ENCODE measurements around the gene TWF1.
"Not testable (repeated sequence)": the region's sequence is repeated elsewhere in the genome, so short reads cannot be mapped to it uniquely, and the experiment has no call there.

TWF1 gene

DNA sequence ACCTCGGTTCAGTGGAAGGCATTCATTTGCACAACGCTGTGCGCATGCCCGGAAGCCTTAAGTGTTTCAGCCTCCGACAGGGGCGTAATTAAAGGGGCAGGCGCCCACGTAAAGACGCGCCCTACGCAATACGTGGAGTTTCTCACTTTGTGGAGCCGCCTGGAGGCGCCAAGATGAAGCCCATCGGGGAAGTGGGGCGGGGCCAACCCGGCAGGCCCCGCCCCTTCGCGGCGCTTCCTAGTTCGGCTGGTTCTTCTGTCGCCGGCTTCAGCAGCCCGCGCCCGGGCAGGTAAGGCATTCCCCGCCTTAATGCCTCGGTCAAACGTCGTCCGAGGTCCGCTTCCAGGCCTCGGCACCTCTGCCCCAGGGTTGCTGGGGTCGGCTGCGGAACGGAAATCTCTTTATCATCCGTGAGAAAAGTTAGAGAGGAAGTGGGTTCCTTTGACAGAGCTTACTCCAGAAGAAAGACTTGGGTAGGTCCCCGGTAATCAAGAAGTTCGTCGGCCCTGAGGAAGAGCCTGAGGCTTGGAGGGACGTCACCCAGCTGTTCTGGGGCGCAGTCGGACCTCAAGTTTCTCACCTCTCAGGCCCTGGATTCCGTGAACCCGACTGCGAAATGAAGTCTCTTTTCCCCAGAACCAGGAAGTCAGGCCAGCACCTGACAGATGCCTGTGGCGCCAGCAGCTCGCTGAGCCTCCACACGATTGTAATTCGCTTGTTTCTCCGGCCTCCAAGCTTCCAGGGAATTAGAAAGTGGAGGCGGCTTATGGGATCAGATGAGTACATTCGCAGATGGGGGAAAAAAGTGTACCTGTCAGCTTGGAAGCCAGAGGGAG, 47.2 kb downstream of the TWF1 start, which contains the start of the genes IRAK4 and PUS7L:
Gene IRAK4, plus strand, starts transcription at position 224 of the 836 bp plus-strand sequence. CDS start 9,161 bp downstream, outside the sequence.
Gene PUS7L, minus strand, starts transcription at position 63 of the 836 bp plus-strand sequence. CDS start 3,545 bp downstream, outside the sequence.
- peak; percentile 94 for DNase-seq (ENCODE audit: low read depth)
- H3K4me3 ChIP-seq (ENCODE audit: low read depth, low read length), result peak within 1 kb of the TSS; percentile 72
- in situ Hi-C loops (cut with HindIII; ENCODE audit: low sequenced_read_pairs), result no loop called here
- TF ChIP-seq, protein P1, sequence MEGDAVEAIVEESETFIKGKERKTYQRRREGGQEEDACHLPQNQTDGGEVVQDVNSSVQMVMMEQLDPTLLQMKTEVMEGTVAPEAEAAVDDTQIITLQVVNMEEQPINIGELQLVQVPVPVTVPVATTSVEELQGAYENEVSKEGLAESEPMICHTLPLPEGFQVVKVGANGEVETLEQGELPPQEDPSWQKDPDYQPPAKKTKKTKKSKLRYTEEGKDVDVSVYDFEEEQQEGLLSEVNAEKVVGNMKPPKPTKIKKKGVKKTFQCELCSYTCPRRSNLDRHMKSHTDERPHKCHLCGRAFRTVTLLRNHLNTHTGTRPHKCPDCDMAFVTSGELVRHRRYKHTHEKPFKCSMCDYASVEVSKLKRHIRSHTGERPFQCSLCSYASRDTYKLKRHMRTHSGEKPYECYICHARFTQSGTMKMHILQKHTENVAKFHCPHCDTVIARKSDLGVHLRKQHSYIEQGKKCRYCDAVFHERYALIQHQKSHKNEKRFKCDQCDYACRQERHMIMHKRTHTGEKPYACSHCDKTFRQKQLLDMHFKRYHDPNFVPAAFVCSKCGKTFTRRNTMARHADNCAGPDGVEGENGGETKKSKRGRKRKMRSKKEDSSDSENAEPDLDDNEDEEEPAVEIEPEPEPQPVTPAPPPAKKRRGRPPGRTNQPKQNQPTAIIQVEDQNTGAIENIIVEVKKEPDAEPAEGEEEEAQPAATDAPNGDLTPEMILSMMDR (IDR thresholded peaks at IDR 0.05; ENCODE audit: low read depth, low read length, missing control alignments), result peak; percentile 54

- H3K4me3 ChIP-seq (ENCODE audit: low read depth, low read length), result peak overlapping the region; percentile 72
- in situ Hi-C loops (cut with HindIII; ENCODE audit: low sequenced_read_pairs), result no loop called here
- DNase-seq (ENCODE audit: low read depth), result no peak
- TF ChIP-seq, protein P1 (IDR thresholded peaks at IDR 0.05; ENCODE audit: low read depth, low read length, missing control alignments), result no peak
Measured at GRCh38 chr12:43758247-43758727, 47.8 kb downstream of the TWF1 start.

- in situ Hi-C loops (cut with HindIII; ENCODE audit: low sequenced_read_pairs), result no loop called here
- no peak overlapping the region for H3K4me3 ChIP-seq (ENCODE audit: low read depth, low read length)
- TF ChIP-seq, protein P1 (IDR thresholded peaks at IDR 0.05; ENCODE audit: low read depth, low read length, missing control alignments), result no peak
- no peak for DNase-seq (ENCODE audit: low read depth)
Measured at GRCh38 chr12:43754015-43754414, 52.1 kb downstream of the TWF1 start.

DNA sequence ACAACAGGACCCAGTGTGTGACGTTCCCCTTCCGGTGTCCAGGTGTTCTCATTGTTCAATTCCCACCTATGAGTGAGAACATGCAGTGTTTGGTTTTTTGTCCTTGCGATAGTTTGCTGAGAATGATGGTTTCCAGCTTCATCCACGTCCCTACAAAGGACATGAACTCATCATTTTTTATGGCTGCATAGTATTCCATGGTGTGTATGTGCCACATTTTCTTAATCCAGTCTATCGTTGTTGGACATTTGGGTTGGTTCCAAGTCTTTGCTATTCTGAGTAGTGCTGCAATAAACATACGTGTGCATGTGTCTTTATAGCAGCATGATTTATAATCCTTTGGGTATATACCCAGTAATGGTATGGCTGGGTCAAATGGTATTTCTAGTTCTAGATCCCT, 54.8 kb downstream of the TWF1 start:
- DNase-seq (ENCODE audit: low read depth); in situ Hi-C loops (cut with HindIII; ENCODE audit: low sequenced_read_pairs); H3K4me3 ChIP-seq (ENCODE audit: low read depth, low read length): not testable (repeated sequence)

GRCh38 chr12:43750814-43751213, 55.3 kb downstream of the TWF1 start:
- no peak overlapping the region for H3K4me3 ChIP-seq (ENCODE audit: low read depth, low read length)
- in situ Hi-C loops (cut with HindIII; ENCODE audit: low sequenced_read_pairs), result no loop called here
- DNase-seq (ENCODE audit: low read depth), result no peak
- TF ChIP-seq, protein P1 (IDR thresholded peaks at IDR 0.05; ENCODE audit: low read depth, low read length, missing control alignments), result no peak

GRCh38 chr12:43749016-43749415, 57.1 kb downstream of the TWF1 start:
- H3K4me3 ChIP-seq (ENCODE audit: low read depth, low read length), result no peak overlapping the region
- TF ChIP-seq, protein P1 (IDR thresholded peaks at IDR 0.05; ENCODE audit: low read depth, low read length, missing control alignments), result no peak
- DNase-seq (ENCODE audit: low read depth), result no peak
- in situ Hi-C loops (cut with HindIII; ENCODE audit: low sequenced_read_pairs), result no loop called here

DNA sequence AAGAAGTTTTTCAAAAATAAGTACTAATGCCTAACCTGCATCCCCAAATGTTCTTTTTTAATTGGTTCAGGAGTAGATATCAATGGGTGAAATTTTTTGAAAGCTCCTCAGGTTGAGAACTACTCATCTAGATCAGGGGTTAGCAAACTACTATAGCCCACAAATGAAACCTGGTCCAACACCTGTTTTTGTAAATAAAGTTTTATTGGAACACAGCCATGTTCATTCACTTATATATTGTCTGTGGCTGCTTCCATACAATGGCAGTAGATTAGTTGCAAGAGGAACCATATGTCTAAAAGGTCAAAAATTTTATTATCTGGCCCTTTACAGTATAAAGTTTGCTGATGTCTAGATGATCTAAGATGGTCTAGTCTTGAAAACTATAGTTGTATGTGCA, 61.3 kb downstream of the TWF1 start:
- no peak for DNase-seq (ENCODE audit: low read depth)
- no peak overlapping the region for H3K4me3 ChIP-seq (ENCODE audit: low read depth, low read length)
- TF ChIP-seq, protein P1 (IDR thresholded peaks at IDR 0.05; ENCODE audit: low read depth, low read length, missing control alignments), result no peak
- in situ Hi-C loops (cut with HindIII; ENCODE audit: low sequenced_read_pairs), result no loop called here
